Stimulated activated naive B cell treated with anti-CD40 and anti-IgM and Interleukin-4, amounts not matched to agents 10 μg/mL and 1 μg/mL and 100 μg/mL, for 72 hours (primary cell): Measurements from ENCODE around the gene PDE6C.

ENCODE experiments used
- ATAC-seq, 2 donors: fragments of 150-1000 bp; cut with Tn5 transposase; replicated peaks; 2 replicates each; pipeline ENCODE4 v1.10.0; 2021; ENCODE audit warnings: moderate library complexity in 1 of 2
- DNase-seq: peaks from one replicate; pipeline ENCODE4 v3.0.0; 2021
- H3K27ac Mint-ChIP-seq: one replicate; pipeline ENCODE4 v1.8.0; 2022; ENCODE audit warnings: mild to moderate bottlenecking, mixed read lengths
- H3K27me3 Mint-ChIP-seq, 2 donors: one replicate each; pipeline ENCODE4 v1.8.0; 2022; ENCODE audit warnings: mixed read lengths in 2 of 2
- H3K36me3 Mint-ChIP-seq, 2 donors: one replicate each; pipeline ENCODE4 v1.8.0; 2022; ENCODE audit warnings: mixed read lengths in 2 of 2, mild to moderate bottlenecking in 1 of 2
- H3K4me1 Mint-ChIP-seq, 2 donors: one replicate each; pipeline ENCODE4 v1.8.0; 2022; ENCODE audit warnings: mixed read lengths in 2 of 2, mild to moderate bottlenecking in 1 of 2
- H3K4me3 Mint-ChIP-seq, 2 donors: one replicate each; pipeline ENCODE4 v1.8.0; 2022; ENCODE audit warnings: mild to moderate bottlenecking in 2 of 2, mixed read lengths in 2 of 2, moderate library complexity in 1 of 2
- H3K9me3 Mint-ChIP-seq, 2 donors: one replicate each; pipeline ENCODE4 v1.8.0; 2022; ENCODE audit warnings: mixed read lengths in 2 of 2, mild to moderate bottlenecking in 1 of 2

Gene PDE6C

GRCh38 chr10:93600446-93601145, 11.7 kb upstream of the PDE6C start:
- Mint-ChIP-seq H3K9me3 (no peaks in the 10 kb centered on the region), H3K27ac (no peak overlapping the region), H3K36me3 (peaks cover 0 to 2% of the 10 kb centered on the region in 2 donors), H3K27me3 (peaks cover 29 to 56% of the 10 kb centered on the region in 2 donors), H3K4me3 (peak overlapping the region in 1 of 2 donors; percentile 16), H3K4me1 (no peaks in the 10 kb centered on the region)
- DNase-seq (no peak), ATAC-seq (no peak)

GRCh38 chr10:93601146-93601773, 11.1 kb upstream of the PDE6C start, which contains the start of gene RBP4:
RBP4 (minus strand) TSS chr10:93601235; CDS start chr10:93601028, 207 bp downstream.
- DNase-seq (no peak), ATAC-seq (no peak)
- Mint-ChIP-seq H3K27me3 (peaks cover 33 to 61% of the 10 kb centered on the region in 2 donors), H3K4me3 (peak within 1 kb of the TSS in 1 of 2 donors; percentile 16), H3K4me1 (no peaks in the 10 kb centered on the region), H3K9me3 (no peaks in the 10 kb centered on the region), H3K36me3 (peaks cover 0 to 2% of the 10 kb centered on the region in 2 donors), H3K27ac (no peak within 1 kb of the TSS)

DNA sequence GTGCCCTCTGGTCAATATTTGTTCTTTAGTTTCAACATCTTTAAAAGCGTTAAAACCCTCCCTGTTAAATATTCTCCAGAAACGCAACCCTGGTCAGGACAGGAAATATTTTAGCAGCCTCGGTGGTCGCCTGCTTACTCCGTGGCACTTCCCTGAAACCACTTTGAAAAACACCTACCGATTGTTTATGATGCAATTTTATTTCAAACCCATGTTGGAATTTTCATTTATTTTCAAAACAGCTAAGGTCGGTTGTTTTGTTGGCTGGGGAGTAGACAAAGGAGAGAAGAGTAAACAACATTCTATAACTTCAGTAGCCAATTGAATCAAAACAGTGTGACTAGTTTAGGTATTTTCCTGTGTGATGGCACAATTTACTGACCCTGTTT, 10.6 kb upstream of the PDE6C start:
- Mint-ChIP-seq H3K4me3 (no peak overlapping the region), H3K27ac (no peak overlapping the region), H3K9me3 (no peaks in the 10 kb centered on the region), H3K4me1 (no peaks in the 10 kb centered on the region), H3K27me3 (peaks cover 38 to 66% of the 10 kb centered on the region in 2 donors), H3K36me3 (peaks cover 0 to 2% of the 10 kb centered on the region in 2 donors)
- DNase-seq: no peak
- no peak for ATAC-seq

GRCh38 chr10:93603023-93603422, 9.3 kb upstream of the PDE6C start:
- Mint-ChIP-seq H3K4me3 (no peak overlapping the region), H3K9me3 (peaks cover 0 to 5% of the 10 kb centered on the region in 2 donors), H3K36me3 (peaks cover 0 to 2% of the 10 kb centered on the region in 2 donors), H3K4me1 (no peaks in the 10 kb centered on the region), H3K27ac (no peak overlapping the region), H3K27me3 (peaks cover 46 to 67% of the 10 kb centered on the region in 2 donors)
- DNase-seq: no peak
- ATAC-seq: no peak

- peaks cover 0 to 5% of the 10 kb centered on the region in 2 donors for H3K9me3 Mint-ChIP-seq
- no peak overlapping the region for H3K27ac Mint-ChIP-seq
- no peaks in the 10 kb centered on the region for H3K4me1 Mint-ChIP-seq
- no peak overlapping the region for H3K4me3 Mint-ChIP-seq
- ATAC-seq: no peak
- DNase-seq: no peak
- peaks cover 0 to 2% of the 10 kb centered on the region in 2 donors for H3K36me3 Mint-ChIP-seq
- H3K27me3 Mint-ChIP-seq: peaks cover 49 to 70% of the 10 kb centered on the region in 2 donors
These were observed 8.2 kb upstream of the PDE6C start for GRCh38 chr10:93604146-93604545.

DNA sequence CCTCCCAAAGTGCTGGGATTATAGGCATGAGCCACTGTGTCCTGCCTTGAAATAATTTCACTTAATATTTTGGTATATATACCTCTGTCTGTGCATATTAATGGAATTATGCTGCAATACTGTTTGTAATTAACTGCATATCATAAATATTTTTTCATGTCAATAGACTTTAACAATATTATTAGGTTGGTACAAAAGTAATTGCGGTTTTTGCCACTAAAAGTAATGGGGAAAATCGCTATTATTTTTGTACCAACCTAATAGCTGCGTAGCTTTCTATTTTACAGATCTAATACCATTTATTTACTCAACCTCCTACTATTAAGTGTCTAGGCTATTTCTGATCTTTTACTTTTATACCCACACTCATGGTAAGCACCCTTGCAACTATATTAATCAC, 3.9 kb upstream of the PDE6C start:
- H3K4me1 Mint-ChIP-seq: no peaks in the 10 kb centered on the region
- no peaks in the 10 kb centered on the region for H3K36me3 Mint-ChIP-seq
- H3K27ac Mint-ChIP-seq: no peak overlapping the region
- peaks cover 0 to 5% of the 10 kb centered on the region in 2 donors for H3K9me3 Mint-ChIP-seq
- H3K4me3 Mint-ChIP-seq: no peak overlapping the region
- H3K27me3 Mint-ChIP-seq: peaks cover 27 to 51% of the 10 kb centered on the region in 2 donors
- ATAC-seq (no peak), DNase-seq (no peak)

GRCh38 chr10:93613126-93613525, 789 bp downstream of the PDE6C start:
- ATAC-seq (no peak), DNase-seq (no peak)
- H3K9me3 Mint-ChIP-seq: no peaks in the 10 kb centered on the region
- H3K4me3 Mint-ChIP-seq: no peak overlapping the region
- peaks cover 5 to 11% of the 10 kb centered on the region in 2 donors for H3K4me1 Mint-ChIP-seq
- H3K27me3 Mint-ChIP-seq: peaks cover 6 to 23% of the 10 kb centered on the region in 2 donors
- no peaks in the 10 kb centered on the region for H3K36me3 Mint-ChIP-seq
- H3K27ac Mint-ChIP-seq: no peak overlapping the region

- peaks cover 5 to 11% of the 10 kb centered on the region in 2 donors for H3K4me1 Mint-ChIP-seq
- no peak overlapping the region for H3K27ac Mint-ChIP-seq
- no peaks in the 10 kb centered on the region for H3K9me3 Mint-ChIP-seq
- no peaks in the 10 kb centered on the region for H3K36me3 Mint-ChIP-seq
- DNase-seq: no peak
- no peak for ATAC-seq
- peaks cover under 1 to 16% of the 10 kb centered on the region in 2 donors for H3K27me3 Mint-ChIP-seq
- H3K4me3 Mint-ChIP-seq: no peak overlapping the region
These were observed 1.9 kb downstream of the PDE6C start for GRCh38 chr10:93614101-93614825.

GRCh38 chr10:93615576-93616235, 3.4 kb downstream of the PDE6C start:
- no peaks in the 10 kb centered on the region for H3K9me3 Mint-ChIP-seq
- H3K27ac Mint-ChIP-seq: no peak overlapping the region
- DNase-seq (no peak), ATAC-seq (peak in 1 of 2 donors; percentile 10)
- H3K36me3 Mint-ChIP-seq: no peaks in the 10 kb centered on the region
- H3K4me3 Mint-ChIP-seq: peak overlapping the region; percentile 56 to 58
- peaks cover 0 to 15% of the 10 kb centered on the region in 2 donors for H3K27me3 Mint-ChIP-seq
- peaks cover 5 to 11% of the 10 kb centered on the region in 2 donors for H3K4me1 Mint-ChIP-seq

DNA sequence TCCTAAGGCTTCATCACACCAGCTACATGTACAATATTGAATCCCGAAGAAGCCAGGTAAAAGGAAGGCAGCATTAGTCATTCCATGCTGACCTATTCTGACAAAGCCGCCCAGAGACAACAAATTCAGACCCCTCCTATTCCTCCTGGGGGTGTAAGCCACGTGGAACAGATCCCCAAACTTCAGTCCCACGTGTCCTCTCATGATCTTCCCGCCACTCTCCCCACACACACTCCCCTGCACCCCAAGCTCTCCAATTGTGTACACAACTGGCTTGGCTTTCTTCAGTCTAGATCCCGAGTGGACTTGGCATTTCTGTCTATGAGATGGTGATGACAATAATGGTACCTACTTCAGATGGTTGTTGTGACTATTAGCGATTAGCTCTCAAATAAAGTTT, 8.6 kb downstream of the PDE6C start:
- no peak for DNase-seq
- no peak for ATAC-seq

GRCh38 chr10:93622942-93623341, 10.6 kb downstream of the PDE6C start:
- ATAC-seq: no peak
- H3K9me3 Mint-ChIP-seq: no peaks in the 10 kb centered on the region
- no peaks in the 10 kb centered on the region for H3K4me1 Mint-ChIP-seq
- H3K36me3 Mint-ChIP-seq: no peaks in the 10 kb centered on the region
- H3K4me3 Mint-ChIP-seq: no peak overlapping the region
- peaks cover 0 to 23% of the 10 kb centered on the region in 2 donors for H3K27me3 Mint-ChIP-seq
- H3K27ac Mint-ChIP-seq: no peak overlapping the region
- no peak for DNase-seq

More for the DNA sequence above, 8.6 kb downstream of the PDE6C start:
- H3K4me3 Mint-ChIP-seq: no peak overlapping the region
- H3K9me3 Mint-ChIP-seq: no peaks in the 10 kb centered on the region
- H3K27me3 Mint-ChIP-seq: peaks cover 0 to 23% of the 10 kb centered on the region in 2 donors
- H3K4me1 Mint-ChIP-seq: peaks cover 3 to 5% of the 10 kb centered on the region in 2 donors
- peak overlapping the region; percentile 15 for H3K27ac Mint-ChIP-seq
- no peaks in the 10 kb centered on the region for H3K36me3 Mint-ChIP-seq

GRCh38 chr10:93628858-93629257, 16.5 kb downstream of the PDE6C start:
- Mint-ChIP-seq H3K4me1 (no peaks in the 10 kb centered on the region), H3K27me3 (peaks cover 22 to 33% of the 10 kb centered on the region in 2 donors), H3K9me3 (no peaks in the 10 kb centered on the region), H3K36me3 (no peaks in the 10 kb centered on the region), H3K4me3 (no peak overlapping the region), H3K27ac (no peak overlapping the region)
- DNase-seq (no peak), ATAC-seq (no peak)

DNA sequence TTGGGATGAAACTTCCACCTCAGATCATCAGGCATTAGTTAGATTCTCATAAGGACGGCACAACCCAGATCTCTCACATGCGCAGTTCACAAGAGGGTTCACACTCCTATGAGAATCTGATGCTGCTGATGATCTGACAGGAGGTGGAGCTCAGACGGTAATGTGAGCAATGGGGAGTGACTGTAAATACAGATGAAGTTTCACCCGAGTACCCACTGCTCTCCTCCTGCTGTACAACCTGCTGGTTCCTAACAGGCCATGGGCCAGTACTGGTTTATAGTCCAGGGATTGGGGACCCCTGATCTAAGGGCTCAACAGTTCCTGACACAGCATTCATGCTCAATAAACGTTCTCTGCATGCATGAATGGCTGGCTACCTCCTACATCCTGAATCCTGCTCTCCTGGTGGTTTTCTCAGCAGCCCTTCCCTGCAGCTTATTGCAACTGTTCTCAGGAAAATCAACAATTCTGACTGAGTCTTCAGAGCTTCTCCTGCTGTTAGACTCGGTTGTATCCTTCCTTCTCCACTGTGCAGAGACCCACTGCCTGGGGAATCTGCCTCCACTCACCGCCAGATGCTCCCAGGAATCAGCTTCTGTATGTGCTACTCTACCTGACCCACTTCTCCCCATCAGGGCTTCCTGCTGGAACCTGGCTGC, 17.4 kb downstream of the PDE6C start:
- no peaks in the 10 kb centered on the region for H3K36me3 Mint-ChIP-seq
- DNase-seq (no peak), ATAC-seq (no peak)
- no peaks in the 10 kb centered on the region for H3K9me3 Mint-ChIP-seq
- no peak overlapping the region for H3K27ac Mint-ChIP-seq
- H3K4me1 Mint-ChIP-seq: no peaks in the 10 kb centered on the region
- peaks cover 22 to 29% of the 10 kb centered on the region in 2 donors for H3K27me3 Mint-ChIP-seq
- no peak overlapping the region for H3K4me3 Mint-ChIP-seq
